Smooth muscle cell (in vitro differentiated cells): ENCODE results near the gene ARHGAP4. TPM values are rescaled to one million over a fixed set of nuclear protein-coding genes. Genes with fewer than 3 reads are reported as not detected.

Source experiments
- DNase-seq: peaks from one replicate; lab custom pipeline; 2025; ENCODE audit not compliant: unreplicated experiment; lab: John Stamatoyannopoulos, UW
- H2AFZ ChIP-seq: fragments of 200-600 bp; sonication (generic); 2 replicates; pipeline ENCODE4 v1.6.0; 2016; ENCODE audit warnings: antibody characterized with exemption, low read depth, mild to moderate bottlenecking
- H3F3A ChIP-seq: fragments of 200-600 bp; sonication (generic); 2 replicates; pipeline ENCODE4 v1.6.0; 2017; ENCODE audit warnings: antibody characterized with exemption, low read depth
- H3K27ac ChIP-seq: fragments of 200-600 bp; sonication (generic); 2 replicates; pipeline ENCODE4 v1.5.1; 2016; ENCODE audit warnings: low read depth, mild to moderate bottlenecking
- H3K27me3 ChIP-seq: fragments of 200-600 bp; sonication (generic); 2 replicates; pipeline ENCODE4 v1.6.1; 2016; ENCODE audit warnings: low read depth, mild to moderate bottlenecking
- H3K36me3 ChIP-seq: fragments of 200-600 bp; sonication (generic); 2 replicates; pipeline ENCODE4 v1.5.1; 2016; ENCODE audit warnings: low read depth
- H3K4me1 ChIP-seq: fragments of 200-600 bp; sonication (generic); 2 replicates; pipeline ENCODE4 v1.5.1; 2016; ENCODE audit warnings: low read depth
- H3K4me2 ChIP-seq: fragments of 200-600 bp; sonication (generic); 2 replicates; pipeline ENCODE4 v1.6.0; 2016; ENCODE audit warnings: mild to moderate bottlenecking
- H3K4me3 ChIP-seq: fragments of 200-600 bp; sonication (generic); 2 replicates; pipeline ENCODE4 v1.5.1; 2016; ENCODE audit warnings: mild to moderate bottlenecking
- H3K79me2 ChIP-seq: fragments of 200-600 bp; sonication (generic); 2 replicates; pipeline ENCODE4 v1.6.0; 2016; ENCODE audit warnings: low read depth, mild to moderate bottlenecking
- H3K9ac ChIP-seq: fragments of 200-600 bp; sonication (generic); 2 replicates; pipeline ENCODE4 v1.6.0; 2016; ENCODE audit warnings: low read depth
- H3K9me3 ChIP-seq: fragments of 200-600 bp; sonication (generic); replicated peaks from 2 replicates; pipeline ENCODE4 v1.5.1; 2016; ENCODE audit warnings: low read depth
- H4K20me1 ChIP-seq: fragments of 200-600 bp; sonication (generic); 2 replicates; pipeline ENCODE4 v1.6.0; 2016; ENCODE audit warnings: low read depth
- CTCF ChIP-seq: fragments of 200-600 bp; sonication (generic); IDR thresholded peaks from 2 replicates; pipeline ENCODE4 v1.5.1; 2017; ENCODE audit warnings: borderline replicate concordance, mild to moderate bottlenecking, antibody characterized with exemption; ENCODE audit not compliant: insufficient read depth, poor library complexity, severe bottlenecking
- WGBS: methylation state at CpG from one replicate; pipeline ENCODE4 v1.1.7; 2016; ENCODE audit warnings: low lambda C conversion rate; 5-methylcytosine and 5-hydroxymethylcytosine counted together
- polyA plus RNA-seq: library from polyadenylated mRNA; unstranded; fragments of >200 nt; fragmentation: Nextera tagmentation; extraction: Ambion mirVana; gene quantifications from 2 replicates; pipeline ENCODE4 v1.2.1, GENCODE V29; 2016
- total RNA-seq: library from RNA; depleted of rRNA; stranded (reverse); fragments of >200 nt; gene quantifications from 2 replicates; pipeline ENCODE4 v1.2.3, GENCODE V29; 2014

Gene ARHGAP4
- total and polyA plus RNA-seq, 2 experiments from 2014 or later: 7.6 to 11.5 TPM

- Histone ChIP-seq H3K4me1 (no peaks in the 10 kb centered on the region), H3K9me3 (no peaks in the 10 kb centered on the region), H3F3A (no peaks in the 10 kb centered on the region), H3K9ac (no peak overlapping the region), H3K36me3 (no peaks in the 10 kb centered on the region), H4K20me1 (no peaks in the 10 kb centered on the region), H3K27me3 (no peaks in the 10 kb centered on the region), H3K27ac (no peak overlapping the region), H3K79me2 (no peaks in the 10 kb centered on the region), H3K4me2 (no peak overlapping the region), H2AFZ (no peak overlapping the region), H3K4me3 (no peak overlapping the region)
- no peak for TF ChIP-seq CTCF
- DNase-seq: no peak
- WGBS: 83% methylated on average over 21 of the region's 37 CpGs
Measured at GRCh38 chrX:153909024-153909979, 16.8 kb downstream of the ARHGAP4 start.

DNA sequence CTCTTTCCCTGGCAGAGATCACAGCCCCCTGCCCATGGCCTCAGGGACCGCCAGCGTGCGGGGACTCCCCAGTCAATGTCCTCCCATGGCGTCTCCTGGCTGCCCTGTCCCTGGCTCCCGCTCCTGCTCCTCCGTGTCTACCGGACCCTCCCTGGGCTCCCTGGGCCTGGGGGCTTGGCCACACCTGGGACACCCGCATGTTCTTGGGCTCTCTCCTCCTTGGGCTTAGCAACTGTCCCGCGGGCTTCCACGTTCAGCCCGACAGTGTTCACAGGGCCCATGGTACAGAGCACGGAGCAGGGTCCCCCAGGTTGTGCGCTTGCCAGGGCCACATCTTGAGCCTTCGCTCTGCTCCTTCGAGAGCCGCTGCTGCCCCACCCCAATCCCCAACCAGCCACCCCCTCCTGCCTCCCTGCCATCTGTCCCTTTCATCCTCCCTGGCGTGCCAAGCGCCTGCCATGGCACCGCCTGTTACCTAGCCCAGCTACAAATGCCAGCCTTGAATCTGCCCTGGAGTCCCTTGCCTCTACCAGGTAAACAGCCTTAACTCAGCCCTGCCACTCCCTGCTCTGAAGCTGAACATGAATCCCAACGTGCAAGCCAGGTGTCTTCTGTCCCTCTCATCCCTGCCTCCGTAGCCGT lies 17.7 kb downstream of the ARHGAP4 start:
- DNase-seq: no peak

GRCh38 chrX:153907456-153907855 lies 18.6 kb downstream of the ARHGAP4 start:
- Histone ChIP-seq H3K27me3 (no peaks in the 10 kb centered on the region), H3K4me3 (no peak overlapping the region), H3K9ac (no peak overlapping the region), H4K20me1 (no peaks in the 10 kb centered on the region), H3K9me3 (no peaks in the 10 kb centered on the region), H2AFZ (no peak overlapping the region), H3K27ac (no peak overlapping the region), H3F3A (no peaks in the 10 kb centered on the region), H3K4me1 (no peaks in the 10 kb centered on the region), H3K4me2 (no peak overlapping the region), H3K36me3 (no peaks in the 10 kb centered on the region), H3K79me2 (no peaks in the 10 kb centered on the region)
- no peak for DNase-seq
- TF ChIP-seq CTCF: no peak
- 88% methylated on average over 5 of the region's 12 CpGs for WGBS

More for the DNA sequence above, 17.7 kb downstream of the ARHGAP4 start:
- Histone ChIP-seq H3K36me3 (no peaks in the 10 kb centered on the region), H3F3A (no peaks in the 10 kb centered on the region), H3K27ac (no peak overlapping the region), H3K27me3 (no peaks in the 10 kb centered on the region), H4K20me1 (no peaks in the 10 kb centered on the region), H2AFZ (no peak overlapping the region), H3K9me3 (no peaks in the 10 kb centered on the region), H3K4me1 (no peaks in the 10 kb centered on the region), H3K79me2 (no peaks in the 10 kb centered on the region), H3K9ac (no peak overlapping the region), H3K4me2 (no peak overlapping the region), H3K4me3 (no peak overlapping the region)
- 93% methylated on average over 22 of the region's 23 CpGs for WGBS
- TF ChIP-seq CTCF: no peak
